ENCODE results near the gene HARBI1.

The HARBI1 gene

GRCh38 chr11:46655631-46656030 lies 38.6 kb upstream of the HARBI1 start:
- TF ChIP-seq POLR2AphosphoS5 (IDR thresholded peaks at IDR 0.05; ENCODE audit: low read depth, low read length) (no peak), FOXP2 (optimal IDR thresholded peaks at IDR 0.05; ENCODE audit: borderline replicate concordance, extremely low read depth, extremely low read length, insufficient read depth) (no peak), TAF1 (IDR thresholded peaks at IDR 0.05; ENCODE audit: borderline replicate concordance, insufficient read depth, low read length) (no peak), REST (IDR thresholded peaks at IDR 0.05; ENCODE audit: insufficient read depth in 1 of 2, low read depth in 2 of 2, low read length in 2 of 2) (no peak), SIN3A (IDR thresholded peaks at IDR 0.05; ENCODE audit: borderline replicate concordance, insufficient read depth, low read length) (no peak)

GRCh38 chr11:46649180-46649738 lies 32.2 kb upstream of the HARBI1 start:
- TF ChIP-seq POLR2AphosphoS5 (IDR thresholded peaks at IDR 0.05; ENCODE audit: low read depth, low read length) (no peak), TAF1 (IDR thresholded peaks at IDR 0.05; ENCODE audit: borderline replicate concordance, insufficient read depth, low read length) (no peak), FOXP2 (optimal IDR thresholded peaks at IDR 0.05; ENCODE audit: borderline replicate concordance, extremely low read depth, extremely low read length, insufficient read depth) (no peak), REST (IDR thresholded peaks at IDR 0.05; ENCODE audit: insufficient read depth in 1 of 2, low read depth in 2 of 2, low read length in 2 of 2) (no peak), SIN3A (IDR thresholded peaks at IDR 0.05; ENCODE audit: borderline replicate concordance, insufficient read depth, low read length) (no peak)

GRCh38 chr11:46643986-46644385 lies 27.0 kb upstream of the HARBI1 start:
- TF ChIP-seq POLR2AphosphoS5 (IDR thresholded peaks at IDR 0.05; ENCODE audit: low read depth, low read length) (no peak), FOXP2 (optimal IDR thresholded peaks at IDR 0.05; ENCODE audit: borderline replicate concordance, extremely low read depth, extremely low read length, insufficient read depth) (no peak), REST (IDR thresholded peaks at IDR 0.05; ENCODE audit: insufficient read depth in 1 of 2, low read depth in 2 of 2, low read length in 2 of 2) (no peak), TAF1 (IDR thresholded peaks at IDR 0.05; ENCODE audit: borderline replicate concordance, insufficient read depth, low read length) (no peak)

GRCh38 chr11:46643531-46643930 lies 26.5 kb upstream of the HARBI1 start:
- TF ChIP-seq TAF1 (IDR thresholded peaks at IDR 0.05; ENCODE audit: borderline replicate concordance, insufficient read depth, low read length) (no peak), FOXP2 (optimal IDR thresholded peaks at IDR 0.05; ENCODE audit: borderline replicate concordance, extremely low read depth, extremely low read length, insufficient read depth) (no peak), POLR2AphosphoS5 (IDR thresholded peaks at IDR 0.05; ENCODE audit: low read depth, low read length) (no peak), SIN3A (IDR thresholded peaks at IDR 0.05; ENCODE audit: borderline replicate concordance, insufficient read depth, low read length) (no peak), REST (IDR thresholded peaks at IDR 0.05; ENCODE audit: insufficient read depth in 1 of 2, low read depth in 2 of 2, low read length in 2 of 2) (no peak)

Measured in PFSK-1 (cell line).